Measurements from ENCODE around the gene GOLIM4.
"Not testable (repeated sequence)": the region's sequence is repeated elsewhere in the genome, so short reads cannot be mapped to it uniquely, and the experiment has no call there.

The GOLIM4 gene

DNA sequence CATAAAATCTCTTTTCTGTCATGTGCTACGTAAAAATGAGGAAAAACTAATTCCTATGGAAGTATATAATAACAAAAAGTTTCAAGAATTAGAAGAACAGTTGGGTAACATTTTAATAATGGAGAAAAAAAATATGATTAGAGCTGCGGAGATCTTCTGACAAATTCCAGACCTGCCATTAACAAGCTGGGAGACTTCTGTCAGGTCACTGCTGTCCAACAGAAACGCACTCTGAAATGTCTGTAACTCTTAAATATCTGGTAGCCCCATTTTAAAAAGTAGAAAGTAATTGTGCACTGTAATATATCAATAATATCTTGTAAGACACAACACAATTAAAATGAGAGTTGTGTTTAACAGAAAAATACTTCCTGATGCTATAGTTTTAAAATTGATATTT lies 15.7 kb downstream of the GOLIM4 start:
- in situ Hi-C loops (cut with MboI; ENCODE audit: low sequenced_read_pairs): no loop called here

DNA sequence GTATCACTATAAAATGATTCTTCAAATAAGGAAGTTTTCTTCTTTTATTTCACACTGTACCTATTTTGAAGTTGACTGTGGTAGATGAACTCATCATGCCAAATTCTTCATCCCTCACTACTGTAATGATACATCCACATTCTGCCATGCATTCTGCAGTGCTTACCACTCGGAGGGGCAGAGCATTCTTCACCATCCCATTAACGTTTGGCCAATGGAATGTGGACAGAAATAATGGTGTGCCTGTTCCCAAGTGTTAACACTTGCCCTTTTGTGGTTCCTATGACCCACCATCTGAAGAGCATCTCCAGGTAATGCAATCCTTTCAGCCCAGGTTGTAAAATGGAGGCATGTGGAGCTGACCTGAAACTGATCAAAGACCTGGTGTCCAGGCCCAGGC lies 18.6 kb downstream of the GOLIM4 start:
- in situ Hi-C loops (cut with MboI; ENCODE audit: low sequenced_read_pairs): no loop called here

DNA sequence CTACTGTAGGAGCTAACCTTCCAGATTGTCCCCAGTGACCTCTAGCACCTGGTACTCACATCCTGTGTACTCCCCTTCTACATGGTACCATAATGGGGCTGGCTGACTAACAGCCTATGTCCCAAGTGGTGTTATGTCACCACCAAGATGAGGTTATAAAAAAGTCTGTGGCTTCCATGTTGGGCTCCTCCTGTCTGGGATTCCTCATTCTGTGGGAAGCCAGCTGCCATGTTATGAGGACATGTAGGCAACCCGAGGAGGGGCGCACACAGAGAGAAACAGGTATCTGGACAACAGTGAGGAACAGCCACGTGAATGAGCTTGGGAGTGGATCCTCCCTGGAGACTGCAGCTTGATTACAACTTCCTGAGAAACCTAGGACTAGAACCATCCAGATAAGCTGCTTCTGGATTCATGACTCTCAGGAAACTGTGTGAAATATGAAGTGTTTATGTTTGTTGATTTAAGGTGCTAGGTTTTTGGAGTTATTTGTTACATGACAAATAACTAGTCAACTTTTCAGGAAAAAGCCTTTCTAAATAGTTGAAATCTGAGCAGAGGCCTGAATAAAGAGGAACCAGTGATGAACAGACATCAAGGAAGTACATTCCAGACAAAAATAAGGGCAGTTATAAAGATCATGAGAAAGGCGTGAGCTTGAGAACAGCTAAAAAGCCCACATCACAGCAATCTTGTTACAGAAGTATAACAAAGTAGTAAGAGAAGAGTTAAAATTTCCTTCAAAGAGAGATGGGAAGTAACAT lies 21.7 kb downstream of the GOLIM4 start:
- in situ Hi-C loops (cut with MboI; ENCODE audit: low sequenced_read_pairs): no loop called here

DNA sequence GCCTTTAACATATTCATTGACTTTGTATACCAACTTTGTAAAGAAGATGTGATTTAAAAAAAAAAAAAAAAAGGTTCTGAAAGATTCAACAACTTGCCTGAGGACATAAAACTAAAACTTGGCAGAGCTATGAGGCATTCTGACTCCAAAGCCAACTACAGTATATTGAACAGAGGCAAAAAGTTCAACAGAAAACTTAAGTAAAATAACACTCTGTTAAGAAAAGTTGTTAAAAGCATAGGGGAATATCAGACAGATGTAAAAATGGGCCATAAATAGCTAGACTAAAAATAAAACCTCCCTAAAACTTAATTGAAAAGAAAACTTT lies 23.4 kb downstream of the GOLIM4 start:
- in situ Hi-C loops (cut with MboI; ENCODE audit: low sequenced_read_pairs): no loop called here

DNA sequence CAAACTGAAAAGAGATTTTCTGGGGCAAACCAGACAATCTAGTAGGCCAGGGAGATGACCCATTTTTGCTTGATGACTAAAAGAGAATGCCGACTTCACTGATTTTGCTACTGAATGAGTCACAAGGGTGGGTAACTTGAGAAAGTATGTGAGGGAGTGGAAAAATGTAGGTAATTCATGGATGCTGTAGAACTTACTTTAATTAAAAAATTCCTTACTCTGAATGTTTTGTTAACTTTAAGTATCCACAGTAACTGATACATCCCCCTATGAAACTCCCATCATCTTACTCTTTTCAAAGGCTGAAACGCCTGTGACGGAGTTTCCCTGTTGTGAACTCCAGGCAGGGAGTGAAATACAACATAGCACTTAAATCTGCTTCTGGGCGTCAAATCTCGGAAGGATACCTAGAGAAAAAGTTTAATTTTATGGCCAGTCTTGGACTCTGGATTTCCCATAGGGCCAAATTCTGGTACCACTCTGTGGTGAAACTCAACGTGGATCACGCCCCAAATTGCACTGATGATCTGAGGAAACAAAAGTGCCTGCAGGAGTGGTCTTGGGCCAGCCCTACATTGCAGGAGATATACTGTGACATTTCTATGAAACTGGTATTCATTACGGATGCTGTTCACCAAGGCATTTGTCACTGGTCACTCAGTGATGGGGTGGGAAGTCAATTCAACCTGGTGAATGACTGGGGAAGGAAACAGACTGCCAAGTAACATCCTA lies 24.0 kb downstream of the GOLIM4 start:
- in situ Hi-C loops (cut with MboI; ENCODE audit: low sequenced_read_pairs): no loop called here

DNA sequence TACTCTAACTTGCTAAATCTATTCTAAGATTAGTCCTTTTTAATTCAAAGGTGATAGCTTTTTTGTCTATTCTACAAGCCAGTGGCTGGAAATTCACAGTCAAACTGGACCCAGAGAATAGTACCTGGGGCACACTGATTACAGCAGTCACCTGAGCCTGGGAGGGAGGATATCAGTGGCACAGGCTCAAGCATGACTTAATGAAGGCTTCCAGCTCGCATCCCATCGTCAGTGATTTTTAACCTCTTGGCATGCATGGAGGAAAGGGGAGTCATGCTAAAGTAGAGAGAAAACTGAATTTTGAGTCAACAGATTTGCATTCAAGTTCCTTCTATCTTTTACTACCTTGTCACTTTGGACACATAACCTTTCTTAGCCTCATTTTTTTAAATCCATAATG lies 24.8 kb downstream of the GOLIM4 start:
- in situ Hi-C loops (cut with MboI; ENCODE audit: low sequenced_read_pairs): no loop called here

DNA sequence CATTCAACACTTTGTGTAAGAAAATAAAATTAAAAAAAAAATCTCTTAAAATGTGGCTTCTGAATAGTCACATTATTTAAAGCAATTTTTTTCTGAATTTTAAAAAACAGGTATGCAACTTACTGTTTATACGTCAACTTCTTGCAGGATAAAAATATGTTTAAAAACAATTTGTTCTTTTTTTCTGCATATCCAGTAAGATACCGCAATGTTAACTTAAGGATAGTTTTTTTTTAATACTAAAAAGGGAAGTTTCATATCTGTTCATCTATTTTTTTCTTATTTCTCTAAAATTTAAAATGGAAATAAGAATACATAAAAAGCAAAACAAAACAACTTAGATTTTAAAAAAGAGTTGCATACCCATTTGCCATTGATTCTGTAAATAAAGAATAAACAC lies 27.4 kb downstream of the GOLIM4 start:
- in situ Hi-C loops (cut with MboI; ENCODE audit: low sequenced_read_pairs): no loop called here

DNA sequence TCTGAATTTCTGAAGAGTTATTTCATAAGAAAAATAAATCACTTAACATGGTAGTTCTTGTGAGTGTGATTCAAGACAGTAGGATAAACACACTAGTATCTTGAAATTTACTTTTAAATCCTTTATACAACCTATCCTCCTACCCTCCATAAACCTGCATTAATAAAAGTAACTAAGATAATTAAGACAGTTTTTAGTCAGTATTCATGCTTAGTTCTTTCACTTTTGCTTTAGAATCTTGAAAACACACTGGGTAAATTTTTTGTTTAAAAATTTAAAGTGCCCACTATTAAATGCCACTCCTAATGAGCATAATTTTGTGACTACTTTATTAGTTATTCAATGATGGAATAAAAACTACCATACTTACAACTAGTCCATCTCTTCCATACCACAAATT lies 28.8 kb downstream of the GOLIM4 start:
- in situ Hi-C loops (cut with MboI; ENCODE audit: low sequenced_read_pairs): no loop called here

DNA sequence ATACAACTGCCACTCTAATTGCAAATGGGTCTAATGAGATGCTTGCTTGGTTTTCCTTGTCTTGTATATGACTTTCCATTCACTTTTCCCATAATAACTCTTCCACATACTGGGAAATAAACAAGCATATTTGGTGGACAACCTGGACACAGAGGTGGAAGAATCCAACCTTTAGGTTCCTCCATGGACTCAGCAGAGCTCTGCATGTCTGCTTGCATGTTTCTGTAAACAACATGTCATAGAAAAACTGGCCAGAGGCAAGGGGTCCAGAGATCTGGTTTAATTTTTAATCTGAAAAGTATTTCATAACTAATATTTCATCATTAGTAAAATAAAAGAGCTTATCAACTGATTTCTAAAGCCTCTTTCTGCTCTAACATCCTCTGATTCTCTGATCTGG lies 30.2 kb downstream of the GOLIM4 start:
- in situ Hi-C loops (cut with MboI; ENCODE audit: low sequenced_read_pairs): no loop called here

DNA sequence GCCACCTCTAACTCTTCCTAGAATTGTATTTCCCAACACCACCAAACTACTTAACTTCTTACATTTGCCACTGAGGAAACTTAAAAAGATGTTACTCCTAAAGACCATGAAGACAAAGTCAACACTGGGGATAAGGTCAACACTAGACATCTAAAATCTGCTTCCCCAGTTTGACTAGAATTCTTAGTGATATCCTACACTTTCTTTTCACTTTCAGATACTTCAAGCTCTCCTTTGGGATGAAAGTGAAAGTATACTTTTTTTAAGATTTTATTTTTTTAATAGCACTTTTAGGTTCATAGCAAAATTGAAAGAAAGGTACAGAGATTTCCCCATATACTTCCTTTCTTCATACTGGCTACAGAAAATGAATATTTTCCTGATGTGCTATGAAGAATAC lies 32.6 kb downstream of the GOLIM4 start:
- in situ Hi-C loops (cut with MboI; ENCODE audit: low sequenced_read_pairs): no loop called here

DNA sequence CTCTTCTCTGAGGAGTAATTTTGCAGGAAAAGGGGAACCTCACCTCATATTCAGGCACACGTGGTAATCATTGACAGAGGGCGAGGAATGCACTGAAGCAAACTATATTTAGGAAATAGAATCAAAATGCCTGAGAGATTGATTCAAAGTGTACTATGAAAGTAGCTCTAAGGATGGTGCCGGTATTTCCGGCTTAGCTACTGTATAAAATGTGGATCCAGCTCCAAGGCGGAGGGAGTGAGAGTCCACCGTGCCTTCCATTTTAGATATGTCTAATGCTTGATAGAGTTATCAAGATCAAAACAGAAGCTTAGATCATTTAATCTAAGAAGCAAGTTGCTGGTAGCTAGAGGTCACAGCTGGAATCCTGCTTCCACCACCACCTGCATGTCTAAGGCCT lies 33.0 kb downstream of the GOLIM4 start:
- in situ Hi-C loops (cut with MboI; ENCODE audit: low sequenced_read_pairs): no loop called here

DNA sequence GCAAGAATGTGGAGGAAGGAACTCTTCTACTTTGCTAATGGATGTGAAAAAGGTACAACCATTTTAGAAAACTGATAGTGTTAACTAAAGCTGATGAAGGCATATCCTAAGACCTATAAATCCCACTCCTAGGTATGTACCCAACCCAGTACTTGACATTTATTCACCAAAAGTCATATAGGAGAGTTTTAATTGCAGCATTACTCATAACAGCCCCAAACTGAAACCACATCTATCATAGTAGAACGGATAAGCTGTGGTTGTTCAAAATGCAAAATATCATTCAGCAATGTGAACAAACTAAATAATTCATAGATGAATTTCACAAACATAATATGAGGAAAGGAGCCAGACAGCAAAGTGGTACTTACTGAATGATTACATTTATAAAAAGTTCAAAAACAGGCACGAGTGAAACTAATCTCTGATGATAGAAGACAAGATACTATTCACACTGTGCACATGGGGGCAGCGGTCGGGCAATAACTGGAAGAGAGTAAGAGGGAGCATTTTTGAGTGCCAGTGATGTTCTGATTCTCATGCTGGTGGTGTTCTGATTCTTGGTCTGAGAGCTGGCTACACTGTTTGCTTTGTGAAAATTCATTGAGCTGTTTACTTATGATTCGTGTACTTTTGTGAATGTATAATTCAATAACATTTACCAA lies 34.3 kb downstream of the GOLIM4 start:
- in situ Hi-C loops (cut with MboI; ENCODE audit: low sequenced_read_pairs): no loop called here

DNA sequence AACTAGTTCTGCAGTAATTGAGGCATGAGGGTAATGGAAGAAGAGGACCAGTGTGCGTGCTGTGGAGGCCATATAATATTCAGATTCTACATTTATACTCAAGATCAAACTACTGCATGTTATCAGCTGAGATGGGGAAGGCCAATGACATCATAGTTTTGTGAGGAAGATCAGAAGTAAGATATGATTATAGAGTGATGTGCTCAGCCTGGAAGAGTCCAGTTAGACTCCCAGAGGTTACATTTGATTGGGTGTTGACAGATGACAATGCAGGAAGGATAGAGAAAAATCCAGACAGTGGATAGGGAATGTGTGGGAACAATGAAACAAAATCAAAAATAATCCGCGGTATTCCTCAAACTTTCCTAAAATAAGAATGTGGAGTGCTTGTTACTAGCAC lies 35.4 kb downstream of the GOLIM4 start:
- in situ Hi-C loops (cut with MboI; ENCODE audit: low sequenced_read_pairs): no loop called here

DNA sequence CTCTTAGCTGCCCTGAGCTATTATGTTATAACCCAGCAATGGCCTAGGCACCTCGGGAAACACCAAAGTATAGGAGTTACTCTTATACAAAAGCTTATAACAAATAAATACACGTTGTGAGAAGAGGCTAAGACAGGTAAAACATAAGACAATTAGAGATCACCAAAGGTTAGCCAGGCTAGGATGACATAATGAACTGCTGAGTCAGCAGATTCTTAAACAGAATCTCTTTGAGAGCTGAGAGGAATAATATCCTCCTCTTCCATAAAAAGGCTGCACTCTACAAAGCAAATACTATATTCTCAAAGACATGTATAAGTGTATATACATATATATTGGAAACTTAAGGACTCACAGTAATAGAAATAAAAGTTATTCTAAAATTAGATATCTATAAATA lies 37.2 kb downstream of the GOLIM4 start:
- in situ Hi-C loops (cut with MboI; ENCODE audit: low sequenced_read_pairs): no loop called here

DNA sequence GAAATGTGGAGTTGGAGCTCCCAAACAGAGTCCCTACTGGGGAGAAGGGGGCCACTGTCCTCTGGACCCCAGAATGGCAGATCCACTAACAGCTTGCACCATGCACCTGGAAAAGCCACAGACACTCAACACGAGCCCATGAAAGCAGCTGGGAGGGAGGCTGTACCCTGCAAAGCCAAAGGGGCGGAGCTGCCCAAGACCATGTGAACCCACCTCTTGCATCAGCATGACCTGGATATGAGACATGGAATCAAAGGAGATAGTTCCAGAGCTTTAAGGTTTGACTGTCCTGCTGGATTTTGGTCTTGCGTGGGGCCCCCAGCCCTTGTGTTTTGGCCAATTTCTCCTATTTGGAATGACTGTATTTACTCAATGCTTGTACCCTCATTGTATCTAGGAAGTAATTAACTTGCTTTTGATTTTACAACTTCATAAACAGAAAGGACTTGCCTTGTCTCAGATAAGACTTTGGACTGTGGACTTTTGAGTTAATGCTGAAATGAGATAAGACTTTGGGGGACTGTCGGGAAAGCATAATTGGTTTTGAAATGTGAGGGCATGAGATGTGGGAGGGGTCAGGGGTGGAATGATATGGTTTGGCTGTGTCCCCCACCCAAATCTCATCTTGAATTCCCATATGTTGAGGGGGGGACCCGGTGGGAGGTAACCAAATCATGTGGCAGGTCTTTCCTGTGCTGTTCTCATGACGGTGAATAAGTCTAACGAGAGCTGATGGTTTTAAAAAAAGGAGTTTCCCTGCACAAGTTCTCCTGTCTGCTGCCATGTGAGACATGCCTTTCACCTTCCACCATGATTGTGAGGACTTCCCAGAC lies 39.1 kb downstream of the GOLIM4 start:
- in situ Hi-C loops (cut with MboI; ENCODE audit: low sequenced_read_pairs): not testable (repeated sequence)

DNA sequence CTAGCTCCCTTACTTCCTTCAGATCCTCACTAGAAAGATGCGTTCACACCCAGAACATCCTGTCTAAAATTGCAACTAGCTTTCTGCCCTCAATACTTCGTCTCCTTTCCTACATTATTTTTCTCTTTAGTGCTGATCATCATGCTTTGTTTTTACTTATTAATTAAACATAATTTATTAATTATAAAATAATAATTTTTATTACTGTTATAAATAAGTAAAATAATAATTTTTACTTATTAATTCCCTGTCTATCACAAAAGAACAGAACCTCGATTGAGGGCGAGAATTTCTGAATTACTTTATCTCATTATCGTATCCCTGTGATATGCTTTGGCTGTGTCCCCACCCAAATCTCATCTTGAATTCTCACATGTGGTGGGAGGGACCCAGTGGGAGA lies 41.3 kb downstream of the GOLIM4 start:
- in situ Hi-C loops (cut with MboI; ENCODE audit: low sequenced_read_pairs): no loop called here

DNA sequence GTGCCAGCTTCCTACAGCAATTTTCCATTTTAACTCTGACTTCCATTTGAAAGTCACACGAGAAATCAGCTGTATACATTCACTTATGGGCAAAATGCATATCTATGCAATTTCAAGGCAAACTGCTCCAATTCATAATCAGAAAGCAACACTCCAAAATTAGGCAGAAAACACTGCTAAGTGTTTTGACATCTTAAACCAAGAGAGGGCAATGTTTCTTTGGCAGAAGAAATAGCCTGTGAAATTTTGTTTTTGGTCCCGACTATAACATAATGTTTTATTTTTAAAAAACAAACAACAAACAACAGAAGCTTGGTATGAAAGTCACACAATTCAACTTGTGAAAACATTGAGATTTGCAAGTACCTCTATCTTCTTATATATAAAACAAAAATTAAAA lies 42.6 kb downstream of the GOLIM4 start:
- in situ Hi-C loops (cut with MboI; ENCODE audit: low sequenced_read_pairs): no loop called here

DNA sequence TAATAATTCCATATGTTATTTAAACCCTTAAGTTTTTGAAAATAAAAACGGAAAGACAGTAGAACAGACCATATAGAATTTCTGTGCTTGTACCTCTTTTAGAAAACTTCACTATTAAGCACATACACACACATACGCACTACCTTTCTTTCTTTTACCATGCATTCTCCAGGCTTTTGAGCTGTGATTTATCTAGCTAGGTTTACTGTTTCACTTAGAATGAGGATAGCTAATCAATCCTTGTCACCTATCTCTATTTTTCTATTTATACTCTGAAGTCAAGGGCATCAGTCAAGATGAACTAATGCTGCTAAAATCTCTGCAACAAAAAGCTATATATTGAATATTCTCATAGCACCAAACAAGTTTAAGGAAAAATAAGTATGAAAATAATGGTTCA lies 43.2 kb downstream of the GOLIM4 start:
- in situ Hi-C loops (cut with MboI; ENCODE audit: low sequenced_read_pairs): no loop called here

DNA sequence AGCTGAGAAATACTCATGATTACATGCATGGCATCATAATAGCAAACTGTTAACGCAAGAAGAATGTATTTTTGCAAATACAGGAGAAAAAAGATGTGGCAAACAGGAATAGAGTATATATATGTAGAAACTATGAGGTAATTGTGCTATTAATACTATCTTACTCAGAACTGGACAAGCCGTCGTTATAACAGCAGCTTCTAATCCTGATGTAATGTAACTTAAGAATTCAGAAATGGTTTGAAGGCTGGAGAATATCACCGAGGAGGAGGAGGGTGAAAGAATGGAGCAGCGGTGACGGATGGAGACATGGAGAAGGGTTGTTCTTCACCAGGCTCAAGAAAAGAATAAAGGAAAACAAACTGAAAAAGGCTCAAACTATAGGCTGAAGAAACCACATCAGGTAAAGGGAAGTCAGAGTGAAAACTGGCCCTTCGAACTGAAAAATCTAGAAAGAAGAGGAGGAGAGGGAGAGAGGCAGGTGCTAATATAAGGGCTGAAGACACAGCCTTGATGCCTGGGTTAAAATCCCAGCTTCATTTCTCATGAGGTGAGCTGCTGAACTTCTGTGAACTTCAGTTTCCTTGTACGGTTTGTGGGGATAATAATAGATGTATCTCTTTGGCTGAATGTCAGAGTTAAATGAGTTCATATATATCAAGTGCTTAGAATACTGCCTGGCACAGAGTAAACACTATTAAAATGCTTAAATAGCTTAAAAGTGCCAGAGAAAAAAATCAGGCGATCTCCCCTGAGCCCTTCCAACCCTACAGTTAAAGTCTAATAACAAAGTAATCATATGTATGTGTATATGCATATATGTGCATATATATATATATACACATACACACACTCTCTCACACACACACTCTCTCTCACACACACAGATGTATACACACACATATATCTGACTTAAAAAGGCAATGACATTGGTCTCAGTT lies 43.9 kb downstream of the GOLIM4 start:
- in situ Hi-C loops (cut with MboI; ENCODE audit: low sequenced_read_pairs): no loop called here

DNA sequence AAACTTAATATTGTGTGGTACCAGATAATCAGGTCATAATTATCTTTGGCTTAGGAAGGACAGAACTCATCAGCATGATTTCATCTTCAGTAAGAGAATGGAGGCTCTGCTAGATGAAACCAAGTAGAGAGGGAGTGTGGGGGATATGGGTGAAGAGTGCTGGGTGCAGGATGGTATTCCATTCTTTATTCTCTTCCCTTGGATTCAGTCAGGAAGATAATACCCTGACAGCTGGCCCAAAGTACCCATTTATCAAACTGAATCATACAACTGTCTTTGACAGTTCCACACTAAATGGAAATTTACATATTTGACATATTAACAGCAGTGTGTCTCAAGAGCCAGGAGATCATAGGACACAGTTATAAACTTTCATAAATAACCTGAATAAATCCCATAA lies 44.7 kb downstream of the GOLIM4 start:
- in situ Hi-C loops (cut with MboI; ENCODE audit: low sequenced_read_pairs): no loop called here

Data from hTERT RPE-1 (cell line).